Spleen (tissue), 7 donors: Measurements from ENCODE around the gene CPA2.
"Not testable (repeated sequence)": the region's sequence is repeated elsewhere in the genome, so short reads cannot be mapped to it uniquely, and the experiment has no call there.

Experiments used
- CTCF ChIP-seq, 11 experiments: fragments of 200-600 bp in 7 of 11; fragments of 450-650 bp in 4 of 11; sonication (generic) in 4 of 11; IDR thresholded peaks in 8 of 11; conservative IDR thresholded peaks in 3 of 11; 1 replicate in 7 of 11; 2 replicates in 4 of 11; pipeline versions ENCODE4 v1.4.0 to v1.8.0; 2016 to 2021; ENCODE audit warnings: antibody characterized with exemption in 11 of 11, inconsistent platforms in 4 of 11, mild to moderate bottlenecking in 1 of 11
- POLR2A ChIP-seq, 3 donors: fragments of 450-650 bp; IDR thresholded peaks; one replicate each; pipeline ENCODE4 v1.5.1; 2017; ENCODE audit warnings: antibody characterized with exemption in 3 of 3, mild to moderate bottlenecking in 1 of 3
- donor health status: DM: no; HTN: no; CAD: no; lungs with moderate emphysema.
- donor health status: DM: no; HTN: no; CAD: no.
- donor health status: DM: no; HTN: no; CAD: no.

DNA sequence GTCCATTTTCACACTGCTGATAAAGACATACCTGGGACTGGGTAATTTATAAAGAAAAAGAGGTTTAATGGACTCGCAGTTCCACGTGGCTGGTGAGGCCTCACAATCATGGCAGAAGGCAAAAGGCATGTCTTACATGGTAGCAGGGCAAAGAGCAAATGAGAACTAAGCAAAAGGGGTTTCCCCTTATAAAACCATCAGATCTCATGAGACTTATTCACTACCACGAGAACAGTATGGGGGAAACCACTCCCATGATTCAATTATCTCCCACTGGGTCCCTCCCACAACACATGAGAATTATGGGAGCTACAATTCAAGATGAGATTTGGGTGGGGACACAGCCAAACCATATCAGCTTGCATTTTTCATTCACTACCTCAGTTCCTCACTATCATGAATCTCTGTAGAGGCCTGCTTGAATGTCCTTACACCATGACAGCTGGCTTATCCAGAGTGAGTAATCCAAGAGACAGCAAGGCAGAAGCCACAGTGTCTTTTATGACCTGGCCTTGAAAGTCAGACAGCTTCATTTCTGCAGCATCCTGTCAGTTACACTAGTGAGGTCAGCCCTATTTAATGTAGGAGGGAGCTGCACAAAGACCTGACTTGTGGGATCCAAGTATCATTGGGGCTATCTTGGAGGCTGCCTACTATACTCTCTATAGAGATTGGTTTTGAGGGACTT lies 55.0 kb downstream of the CPA2 start:
- not testable (repeated sequence) for TF ChIP-seq CTCF (IDR thresholded peaks at IDR 0.05 in 8 of 11, conservative IDR thresholded peaks at IDR 0.05 in 3 of 11); POLR2A (IDR thresholded peaks at IDR 0.05)
